GM12891 (cell line): ENCODE results near the gene LRRC4.
A peak's percentile ranks its signal among the peaks of the same experiment; 100 is the strongest.

Experiments
- DNase-seq: peaks from one replicate; pipeline ENCODE4 v3.0.0; 2011; ENCODE audit warnings: low spot score; ENCODE audit not compliant: insufficient read length
- FAIRE-seq: peaks from 2 replicates; lab custom pipeline; 2011; peaks lifted over from hg19 to GRCh38; lab: Jason Lieb, UNC
- PAX5 ChIP-seq: IDR thresholded peaks from 2 replicates; pipeline ENCODE4 v1.6.1; 2011; ENCODE audit warnings: low read length, moderate library complexity, mild to moderate bottlenecking; ENCODE audit not compliant: insufficient read depth, severe bottlenecking
- POLR2A ChIP-seq: IDR thresholded peaks from 2 replicates; pipeline ENCODE4 v1.6.1; 2011; ENCODE audit warnings: low read depth, low read length, control low read depth
- POLR2AphosphoS5 ChIP-seq: IDR thresholded peaks from 2 replicates; pipeline ENCODE4 v1.6.1; 2011; ENCODE audit warnings: low read depth, low read length, control low read depth
- POU2F2 ChIP-seq: IDR thresholded peaks from 2 replicates; pipeline ENCODE4 v1.6.1; 2011; ENCODE audit warnings: low read depth, mild to moderate bottlenecking, control low read depth, low read length, moderate library complexity
- SPI1 ChIP-seq: IDR thresholded peaks from 2 replicates; pipeline ENCODE4 v1.6.1; 2011; ENCODE audit warnings: low read depth, low read length, control low read depth
- TAF1 ChIP-seq: IDR thresholded peaks from 2 replicates; pipeline ENCODE4 v1.6.1; 2011; ENCODE audit warnings: low read depth, low read length, control low read depth

Gene LRRC4

DNA sequence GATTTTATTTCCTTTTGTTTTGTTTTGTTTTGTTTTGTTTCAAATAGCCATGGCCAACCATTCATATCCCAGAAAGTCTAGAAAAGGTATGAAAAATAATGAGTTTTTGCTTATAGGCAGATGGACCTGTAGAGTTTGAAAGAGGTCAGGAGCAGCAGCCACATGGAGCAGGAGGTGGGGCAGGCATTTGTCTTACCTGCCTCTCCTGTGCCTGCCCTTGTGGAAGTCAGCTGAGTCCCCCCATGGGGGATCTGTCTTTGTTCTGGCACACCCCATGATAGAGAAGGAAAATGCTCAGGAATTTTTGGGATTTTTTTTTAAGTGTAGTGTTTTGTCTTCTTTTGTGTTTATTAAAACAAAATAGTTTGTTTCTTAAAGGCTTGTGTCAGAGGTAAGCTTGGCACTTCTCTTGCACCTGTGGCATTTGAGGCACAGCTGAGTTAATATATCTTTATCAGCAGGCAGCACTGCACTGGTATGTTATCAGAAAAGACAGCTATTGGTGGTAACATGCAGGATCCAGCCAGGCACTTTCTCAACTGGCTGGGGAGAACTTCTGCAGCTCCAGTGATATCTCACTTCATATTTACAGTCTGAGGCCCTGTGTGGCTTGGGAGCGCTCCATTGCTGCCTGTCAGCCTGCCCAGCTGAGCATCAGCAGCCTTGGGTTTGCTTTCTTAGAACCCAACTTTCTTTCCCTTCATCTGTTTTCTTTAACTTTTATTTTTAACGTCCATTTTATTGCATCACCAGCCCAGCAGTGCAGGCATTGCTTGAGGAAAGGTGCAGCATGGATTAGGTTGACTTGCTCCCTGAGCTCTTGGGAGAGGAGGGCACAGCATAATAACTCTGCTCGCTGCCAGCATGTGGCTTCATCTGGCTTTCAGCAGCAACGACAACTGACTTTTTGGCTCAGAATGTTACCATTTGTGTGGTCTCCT is 44.4 kb downstream of the LRRC4 start:
- DNase-seq: no peak
- FAIRE-seq: no peak
- TF ChIP-seq SPI1: no peak
- TF ChIP-seq PAX5: no peak

- TF ChIP-seq SPI1: no peak
- FAIRE-seq: no peak
- no peak for DNase-seq
Observed at GRCh38 chr7:127983804-127984332, 47.4 kb downstream of the LRRC4 start.

DNA sequence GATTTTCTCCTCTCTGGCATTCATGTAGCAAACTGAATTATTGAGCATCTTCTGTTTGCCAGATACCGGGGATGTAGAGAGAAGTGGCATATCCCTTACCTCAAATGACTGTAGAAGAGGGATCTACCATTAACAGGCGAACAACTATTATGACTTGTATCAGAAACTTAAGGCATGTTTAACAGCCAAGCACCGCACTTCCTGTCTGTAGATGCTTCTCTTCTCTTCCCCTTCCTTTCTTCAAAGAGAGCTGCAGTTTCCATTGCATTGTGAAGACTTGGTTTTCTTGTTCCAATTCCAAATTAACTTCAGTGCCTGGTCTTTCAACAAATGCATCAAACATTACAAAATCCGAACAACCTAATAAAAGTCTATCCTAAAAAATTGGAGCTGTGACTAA is 49.3 kb downstream of the LRRC4 start:
- FAIRE-seq: no peak
- TF ChIP-seq POU2F2: no peak
- TF ChIP-seq TAF1: no peak
- TF ChIP-seq PAX5: no peak
- no peak for TF ChIP-seq SPI1
- no peak for TF ChIP-seq POLR2AphosphoS5
- no peak for TF ChIP-seq POLR2A

GRCh38 chr7:127980901-127981300 is 50.3 kb downstream of the LRRC4 start:
- no peak for TF ChIP-seq POLR2A
- TF ChIP-seq SPI1: no peak
- DNase-seq (no peak), FAIRE-seq (no peak)

More for the DNA sequence above, 49.3 kb downstream of the LRRC4 start:
- DNase-seq: no peak

- TF ChIP-seq SPI1: no peak
- TF ChIP-seq POLR2A: no peak
- no peak for TF ChIP-seq POU2F2
- no peak for TF ChIP-seq POLR2AphosphoS5
- TF ChIP-seq TAF1: no peak
- TF ChIP-seq PAX5: no peak
- FAIRE-seq (no peak), DNase-seq (no peak)
Observed at GRCh38 chr7:127979728-127980126, 51.5 kb downstream of the LRRC4 start.

DNA sequence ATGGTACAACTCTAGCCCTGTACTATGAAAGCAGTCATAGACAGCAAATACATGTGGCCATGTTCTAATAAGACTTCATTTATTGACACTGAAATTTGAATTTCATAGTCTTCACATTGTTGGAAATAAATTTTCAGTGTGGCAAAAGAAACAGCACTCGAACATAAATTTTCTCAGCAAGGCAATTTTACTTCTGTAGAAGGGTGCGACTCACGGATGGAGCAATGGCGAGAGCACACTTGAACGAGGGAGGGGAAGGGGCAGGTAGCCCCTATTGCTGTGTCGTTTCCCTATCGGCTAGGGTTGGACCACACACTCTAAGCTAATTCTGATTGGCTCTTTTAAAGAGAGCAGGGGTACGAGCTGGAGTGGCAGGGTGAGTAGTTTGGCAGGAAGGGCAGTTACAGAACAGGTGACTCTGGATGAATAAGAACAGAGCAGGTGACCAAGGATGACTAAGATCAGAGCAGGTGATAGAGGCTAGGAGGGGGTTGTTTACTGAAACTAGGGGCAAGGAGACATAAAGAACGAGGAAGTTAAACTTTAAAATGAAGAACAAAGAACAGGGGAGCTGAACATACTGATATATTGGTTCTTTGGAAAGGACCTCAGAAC is 52.0 kb downstream of the LRRC4 start:
- DNase-seq: no peak
- TF ChIP-seq POLR2A (no peak), POLR2AphosphoS5 (no peak), SPI1 (no peak), POU2F2 (no peak)
- no peak for FAIRE-seq

DNA sequence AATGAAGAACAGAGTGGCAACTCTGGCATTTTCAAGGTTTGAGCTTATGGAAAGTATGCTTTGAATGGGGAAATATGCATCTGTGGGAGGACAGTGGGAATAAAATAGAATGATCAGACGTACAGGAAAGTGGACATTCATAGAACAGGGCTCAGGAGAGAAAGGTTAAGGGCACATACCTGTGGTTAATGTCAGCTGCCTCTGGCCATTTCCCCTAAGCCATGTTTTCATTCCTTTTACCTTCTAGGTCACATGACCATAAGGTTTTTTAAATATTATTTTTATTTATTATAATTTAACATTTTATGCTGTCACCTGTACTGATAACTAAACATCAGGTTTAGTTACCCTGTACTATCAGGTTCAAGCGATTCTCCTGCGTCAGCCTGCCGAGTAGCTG is 52.8 kb downstream of the LRRC4 start:
- no peak for TF ChIP-seq PAX5
- no peak for TF ChIP-seq TAF1
- TF ChIP-seq SPI1: no peak
- TF ChIP-seq POU2F2: no peak
- no peak for TF ChIP-seq POLR2A
- TF ChIP-seq POLR2AphosphoS5: no peak
- DNase-seq (no peak), FAIRE-seq (peak; percentile 9)
